Muscle of leg (tissue), 11 donors: ENCODE data around the gene ARHGEF10L. TPM values are rescaled to one million over a fixed set of nuclear protein-coding genes. Genes with fewer than 3 reads are reported as not detected.

Experiments
- DNase-seq: peaks from one replicate; pipeline ENCODE4 v3.0.0; 2013
- H3K27ac ChIP-seq: one replicate; pipeline ENCODE4 v1.5.1; 2013; ENCODE audit warnings: mild to moderate bottlenecking, low read length, control low read depth
- H3K27me3 ChIP-seq: one replicate; pipeline ENCODE4 v1.6.1; 2013; ENCODE audit warnings: low read length; ENCODE audit not compliant: control insufficient read depth, insufficient read depth
- H3K36me3 ChIP-seq: one replicate; pipeline ENCODE4 v1.6.1; 2013; ENCODE audit warnings: low read length; ENCODE audit not compliant: control insufficient read depth, insufficient read depth
- H3K4me1 ChIP-seq: one replicate; pipeline ENCODE4 v1.6.1; 2013; ENCODE audit warnings: low read length; ENCODE audit not compliant: control insufficient read depth, insufficient read depth
- H3K4me3 ChIP-seq: one replicate; pipeline ENCODE4 v1.5.1; 2013; ENCODE audit warnings: low read length, control low read depth
- H3K9me3 ChIP-seq: replicated peaks from 2 replicates; pipeline ENCODE4 v1.6.1; 2013; ENCODE audit warnings: low read depth, low read length; ENCODE audit not compliant: control insufficient read depth
- WGBS: methylation state at CpG from one replicate; pipeline ENCODE4 v1.1.5; 2013; ENCODE audit warnings: missing lambda C conversion rate; ENCODE audit not compliant: insufficient coverage; 5-methylcytosine and 5-hydroxymethylcytosine counted together
- polyA plus RNA-seq, 8 donors: library from polyadenylated mRNA; unstranded; fragments of 120-200 nt; gene quantifications; one replicate each; pipeline versions ENCODE4 v1.2.1 to v1.2.3, GENCODE V29; 2013; ENCODE audit warnings: inconsistent platforms in 1 of 8, low replicate concordance in 1 of 8; ENCODE audit not compliant: insufficient read length in 8 of 8, insufficient read depth in 1 of 8
- total RNA-seq: library from RNA; stranded (reverse); fragments of 120-200 nt; gene quantifications from one replicate; pipeline ENCODE4 v1.2.4, GENCODE V29; 2013

ARHGEF10L gene
- total and polyA plus RNA-seq, 9 donors: 14.1 to 24.5 (median 22.4) TPM

DNA sequence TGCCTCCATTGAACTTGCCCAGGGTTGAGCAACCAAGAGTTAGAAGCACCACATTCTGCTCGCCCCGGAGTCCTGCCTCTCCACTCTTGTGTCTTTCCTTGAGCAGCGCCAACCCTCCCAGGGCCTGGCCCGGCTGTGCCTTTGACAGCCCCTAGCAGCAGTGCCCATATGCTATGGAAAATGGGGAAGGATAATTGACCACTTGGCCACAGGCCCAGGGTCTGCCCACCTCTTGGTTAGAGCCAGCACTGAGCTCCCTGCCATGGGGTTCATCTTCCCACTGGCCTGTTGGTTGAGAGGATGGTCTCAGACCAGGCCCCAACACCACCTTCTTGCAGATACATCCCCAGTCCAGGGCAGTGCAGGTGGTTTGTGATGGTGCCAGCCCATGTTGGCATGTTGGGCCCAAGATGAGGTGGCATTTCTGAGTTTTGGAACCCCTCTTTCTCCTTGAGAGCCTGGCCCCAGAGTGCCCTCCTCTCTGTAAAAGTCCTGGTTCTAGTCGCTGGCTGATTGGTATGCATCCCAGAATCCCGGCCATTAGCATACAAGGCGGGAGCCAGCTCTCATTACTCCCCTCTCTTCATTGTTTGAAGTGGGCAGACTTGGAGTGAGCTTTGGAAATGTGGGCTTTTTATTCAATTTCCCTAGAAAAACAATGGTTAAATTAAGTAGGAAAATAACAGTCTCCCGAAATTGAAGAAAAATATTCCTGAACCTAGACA is 7.6 kb downstream of the ARHGEF10L start:
- Histone ChIP-seq H3K9me3 (no peaks in the 10 kb centered on the region), H3K27me3 (no peaks in the 10 kb centered on the region), H3K4me1 (peaks cover 15% of the 10 kb centered on the region), H3K4me3 (no peak overlapping the region), H3K27ac (no peak overlapping the region), H3K36me3 (no peaks in the 10 kb centered on the region)
- WGBS: 66% methylated on average over 3 of the region's 8 CpGs
- DNase-seq: no peak

- H3K36me3 ChIP-seq: no peaks in the 10 kb centered on the region
- no peaks in the 10 kb centered on the region for H3K27me3 ChIP-seq
- 100% methylated on average over 1 of the region's 3 CpGs for WGBS
- no peaks in the 10 kb centered on the region for H3K9me3 ChIP-seq
- H3K4me1 ChIP-seq: peaks cover 15% of the 10 kb centered on the region
- H3K4me3 ChIP-seq: no peak overlapping the region
- DNase-seq: no peak
- no peak overlapping the region for H3K27ac ChIP-seq
Measured at GRCh38 chr1:17549384-17549783, 9.9 kb downstream of the ARHGEF10L start.

DNA sequence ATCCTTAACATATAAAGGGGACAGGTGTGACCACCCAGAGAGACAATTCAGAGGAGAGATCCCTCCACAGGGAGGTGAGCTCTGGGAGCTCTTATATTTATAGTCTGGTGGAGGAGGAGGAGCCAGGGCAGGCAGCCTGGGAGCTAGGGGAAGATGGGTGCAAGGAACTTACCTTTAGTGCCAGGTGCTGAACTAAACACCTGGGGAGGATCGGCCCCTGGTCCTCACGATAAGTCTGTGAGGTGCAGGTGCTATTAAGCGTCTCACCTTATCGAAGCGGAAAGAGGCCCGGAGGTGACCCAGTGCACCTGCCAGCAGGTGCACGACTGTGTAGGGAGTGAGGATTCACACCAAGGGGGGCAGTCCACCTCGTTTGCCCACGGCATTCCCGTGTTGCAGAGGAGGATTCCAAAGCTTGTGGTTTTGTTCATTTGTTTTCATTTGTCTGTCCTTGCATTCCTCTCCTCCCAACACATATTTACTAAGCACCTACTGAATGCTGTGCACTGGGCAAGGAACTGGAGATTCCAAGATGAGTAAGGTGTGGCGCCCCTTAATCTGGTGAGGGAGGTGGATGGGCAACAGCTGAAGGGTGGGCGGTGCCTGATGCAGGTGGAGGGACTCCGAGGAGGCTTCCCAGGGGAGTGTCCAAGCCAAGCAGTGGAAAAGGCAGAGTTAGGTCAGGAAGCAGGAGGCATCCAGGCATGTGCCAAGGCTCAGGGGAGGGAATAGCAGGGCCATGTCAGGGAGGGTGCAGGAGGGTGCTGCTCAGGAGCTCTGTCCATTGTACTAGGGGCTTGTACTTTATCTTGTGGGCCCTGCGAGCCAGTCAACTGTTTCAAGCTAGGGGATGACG is 11.5 kb downstream of the ARHGEF10L start:
- Histone ChIP-seq H3K4me1 (peaks cover 7% of the 10 kb centered on the region), H3K4me3 (no peak overlapping the region), H3K36me3 (no peaks in the 10 kb centered on the region), H3K9me3 (no peaks in the 10 kb centered on the region), H3K27ac (no peak overlapping the region), H3K27me3 (no peaks in the 10 kb centered on the region)
- WGBS: 66% methylated on average over 10 of the region's 15 CpGs
- no peak for DNase-seq

DNA sequence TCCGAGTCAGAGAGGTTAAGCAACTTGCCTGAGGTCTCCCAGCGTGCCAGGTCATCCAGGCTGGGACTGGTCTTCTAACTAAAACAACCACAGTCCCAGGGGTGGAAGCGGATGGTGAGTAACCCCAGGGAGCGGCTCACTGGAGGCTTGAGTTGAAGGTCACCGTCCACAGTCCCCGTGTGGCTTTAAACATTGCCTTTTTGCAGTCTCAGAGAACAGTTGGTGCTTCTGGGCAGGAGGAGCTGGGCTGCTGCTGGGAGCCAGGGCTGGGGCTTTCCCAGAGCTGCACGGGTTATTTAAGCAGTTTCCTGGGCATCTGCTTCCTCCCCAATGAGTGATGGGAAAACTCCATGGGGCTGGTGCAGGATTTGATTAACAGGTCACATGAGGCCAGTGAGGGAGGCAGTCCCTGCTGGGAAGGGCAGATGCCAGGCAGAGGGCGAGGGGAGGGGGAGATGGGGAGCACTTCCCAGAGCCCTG is 12.3 kb downstream of the ARHGEF10L start:
- H3K36me3 ChIP-seq: no peaks in the 10 kb centered on the region
- no peak overlapping the region for H3K27ac ChIP-seq
- H3K27me3 ChIP-seq: no peaks in the 10 kb centered on the region
- no peak for DNase-seq
- WGBS: 32% methylated on average over 7 of the region's 8 CpGs
- H3K4me3 ChIP-seq: no peak overlapping the region
- H3K4me1 ChIP-seq: peaks cover 7% of the 10 kb centered on the region
- no peaks in the 10 kb centered on the region for H3K9me3 ChIP-seq

GRCh38 chr1:17553975-17554700 is 14.6 kb downstream of the ARHGEF10L start:
- no peak for DNase-seq
- H3K27me3 ChIP-seq: no peaks in the 10 kb centered on the region
- WGBS: 83% methylated on average over 2 of the region's 8 CpGs
- peaks cover 7% of the 10 kb centered on the region for H3K4me1 ChIP-seq
- no peak overlapping the region for H3K27ac ChIP-seq
- H3K4me3 ChIP-seq: no peak overlapping the region
- no peaks in the 10 kb centered on the region for H3K36me3 ChIP-seq
- no peaks in the 10 kb centered on the region for H3K9me3 ChIP-seq

GRCh38 chr1:17554954-17555353 is 15.5 kb downstream of the ARHGEF10L start:
- no peaks in the 10 kb centered on the region for H3K36me3 ChIP-seq
- no peak overlapping the region for H3K4me3 ChIP-seq
- no CpG with 5 or more reads among the region's 2 CpGs for WGBS
- no peak overlapping the region for H3K27ac ChIP-seq
- no peaks in the 10 kb centered on the region for H3K27me3 ChIP-seq
- H3K4me1 ChIP-seq: peaks cover 7% of the 10 kb centered on the region
- no peak for DNase-seq
- no peaks in the 10 kb centered on the region for H3K9me3 ChIP-seq

- no peaks in the 10 kb centered on the region for H3K36me3 ChIP-seq
- peaks cover 15% of the 10 kb centered on the region for H3K4me1 ChIP-seq
- H3K9me3 ChIP-seq: no peaks in the 10 kb centered on the region
- no peaks in the 10 kb centered on the region for H3K27me3 ChIP-seq
- no peak overlapping the region for H3K27ac ChIP-seq
- DNase-seq: no peak
- H3K4me3 ChIP-seq: no peak overlapping the region
- 89% methylated on average over 6 of the region's 7 CpGs for WGBS
Measured at GRCh38 chr1:17557986-17558385, 18.5 kb downstream of the ARHGEF10L start.

DNA sequence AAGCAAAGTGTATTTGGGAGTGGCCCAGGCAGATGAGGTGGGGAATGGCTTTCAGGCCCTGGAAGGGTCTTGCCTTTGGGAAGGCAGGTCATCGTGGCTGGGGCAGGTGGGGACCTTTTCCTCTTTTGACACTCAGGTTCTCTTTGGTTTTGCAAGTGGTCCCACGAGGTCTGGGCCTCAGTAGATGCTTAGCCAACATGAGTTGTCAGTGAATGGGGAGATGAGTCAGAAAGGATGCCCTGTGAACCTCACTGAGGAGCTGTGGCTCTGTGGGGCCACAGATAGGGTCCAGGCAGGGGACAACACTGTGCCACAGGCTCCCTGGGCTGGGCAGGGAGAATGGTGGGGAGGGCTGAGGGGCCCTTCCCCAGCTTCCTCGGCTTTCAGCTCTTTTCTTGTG is 19.0 kb downstream of the ARHGEF10L start:
- H3K27ac ChIP-seq: no peak overlapping the region
- 70% methylated on average over 1 of the region's 3 CpGs for WGBS
- peaks cover 18% of the 10 kb centered on the region for H3K4me1 ChIP-seq

DNA sequence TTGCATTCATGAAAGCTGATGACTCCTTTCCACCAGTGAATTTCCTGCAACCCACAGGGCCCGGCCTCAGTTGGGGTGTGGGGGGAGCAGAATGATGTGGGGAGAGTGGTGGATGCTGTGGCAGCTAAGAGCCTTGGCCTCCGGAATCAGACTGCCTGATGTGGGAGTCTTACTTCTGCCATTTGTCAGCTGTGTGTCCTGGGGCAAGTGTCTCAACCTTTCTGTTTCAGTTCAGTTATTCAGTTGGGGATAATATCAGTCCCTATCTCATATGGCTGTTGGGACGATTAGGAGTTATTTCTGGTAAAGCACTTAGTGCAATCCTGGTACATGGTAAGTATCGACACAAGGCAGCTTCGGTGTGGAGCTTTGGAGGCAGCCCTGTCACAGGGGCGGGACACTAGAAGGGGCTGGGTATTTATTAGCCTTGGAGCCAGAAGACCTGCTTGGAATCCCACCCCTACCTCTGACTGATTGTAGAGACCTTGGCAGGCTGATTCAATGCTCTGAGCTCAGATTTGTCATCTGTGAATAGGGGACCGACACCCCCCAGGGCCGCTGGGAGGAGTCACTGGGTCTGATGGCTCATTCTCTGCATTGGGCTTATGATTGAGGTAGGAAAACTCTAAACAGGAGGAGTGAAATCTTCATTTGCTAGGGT is 19.6 kb downstream of the ARHGEF10L start:
- no peaks in the 10 kb centered on the region for H3K27me3 ChIP-seq
- H3K9me3 ChIP-seq: no peaks in the 10 kb centered on the region
- no peaks in the 10 kb centered on the region for H3K36me3 ChIP-seq
- H3K27ac ChIP-seq: no peak overlapping the region
- no peak for DNase-seq
- no peak overlapping the region for H3K4me3 ChIP-seq
- peaks cover 23% of the 10 kb centered on the region for H3K4me1 ChIP-seq
- 67% methylated on average over 3 of the region's 8 CpGs for WGBS

More for the DNA sequence above, 19.0 kb downstream of the ARHGEF10L start:
- Histone ChIP-seq H3K36me3 (no peaks in the 10 kb centered on the region), H3K9me3 (no peaks in the 10 kb centered on the region), H3K4me3 (no peak overlapping the region), H3K27me3 (no peaks in the 10 kb centered on the region)
- no peak for DNase-seq
